HUES48 (cell line): ENCODE measurements around the gene CBARP.
A peak's percentile ranks its signal among the peaks of the same experiment; 100 is the strongest.

Source experiments
- H3K27ac ChIP-seq: one replicate; pipeline ENCODE4 v1.7.0; 2013; ENCODE audit warnings: low read depth, low read length, inconsistent platforms
- H3K27me3 ChIP-seq: 2 replicates; pipeline ENCODE4 v1.6.1; 2013; ENCODE audit warnings: mild to moderate bottlenecking, low read length; ENCODE audit not compliant: control insufficient read depth, insufficient read depth
- H3K36me3 ChIP-seq: 2 replicates; pipeline ENCODE4 v1.6.1; 2013; ENCODE audit warnings: low read length; ENCODE audit not compliant: control insufficient read depth, insufficient read depth
- H3K4me1 ChIP-seq: 2 replicates; pipeline ENCODE4 v1.6.1; 2013; ENCODE audit warnings: mild to moderate bottlenecking, low read length; ENCODE audit not compliant: control insufficient read depth, insufficient read depth
- H3K4me3 ChIP-seq: 2 replicates; pipeline ENCODE4 v1.5.1; 2013; ENCODE audit warnings: mild to moderate bottlenecking, low read depth, low read length
- H3K9ac ChIP-seq: 2 replicates; pipeline ENCODE4 v1.6.1; 2013; ENCODE audit warnings: mild to moderate bottlenecking, low read depth, low read length, moderate library complexity
- H3K9me3 ChIP-seq: 2 replicates; pipeline ENCODE4 v1.6.1; 2013; ENCODE audit warnings: low read length; ENCODE audit not compliant: control insufficient read depth, insufficient read depth

Gene CBARP

GRCh38 chr19:1232652-1233072 is 5.1 kb downstream of the CBARP start:
- peaks cover 50% of the 10 kb centered on the region for H3K36me3 ChIP-seq
- no peak overlapping the region for H3K4me3 ChIP-seq
- no peak overlapping the region for H3K9ac ChIP-seq
- 0 out of 2 replicates have a peak, but pooled peaks cover 3% of the 10 kb centered on the region for H3K4me1 ChIP-seq
- H3K9me3 ChIP-seq = no peaks in the 10 kb centered on the region
- H3K27me3 ChIP-seq = no peaks in the 10 kb centered on the region
- H3K27ac ChIP-seq = no peak overlapping the region

- Histone ChIP-seq H3K9ac (no peak overlapping the region), H3K27ac (no peak overlapping the region), H3K4me3 (no peak overlapping the region), H3K4me1 (0 out of 2 replicates have a peak, but pooled peaks cover 3% of the 10 kb centered on the region), H3K36me3 (peaks cover 50% of the 10 kb centered on the region), H3K27me3 (no peaks in the 10 kb centered on the region), H3K9me3 (no peaks in the 10 kb centered on the region)
Measured at GRCh38 chr19:1231729-1232637, 5.8 kb downstream of the CBARP start.

GRCh38 chr19:1230783-1231489 is 6.9 kb downstream of the CBARP start:
- no peak overlapping the region for H3K9ac ChIP-seq
- H3K36me3 ChIP-seq = peaks cover 54% of the 10 kb centered on the region
- no peaks in the 10 kb centered on the region for H3K4me1 ChIP-seq

GRCh38 chr19:1229924-1230782 is 7.7 kb downstream of the CBARP start:
- H3K9ac ChIP-seq = no peak overlapping the region
- no peak overlapping the region for H3K4me3 ChIP-seq
- H3K4me1 ChIP-seq = no peaks in the 10 kb centered on the region
- H3K27me3 ChIP-seq = no peaks in the 10 kb centered on the region
- H3K9me3 ChIP-seq = no peaks in the 10 kb centered on the region
- peaks cover 47% of the 10 kb centered on the region for H3K36me3 ChIP-seq
- H3K27ac ChIP-seq = peak overlapping the region; percentile 6

More at GRCh38 chr19:1230783-1231489, 6.9 kb downstream of the CBARP start:
- Histone ChIP-seq H3K27ac (peak overlapping the region; percentile 6), H3K9me3 (no peaks in the 10 kb centered on the region), H3K27me3 (no peaks in the 10 kb centered on the region), H3K4me3 (no peak overlapping the region)

- H3K36me3 ChIP-seq = peaks cover 39% of the 10 kb centered on the region
- H3K4me3 ChIP-seq = no peak overlapping the region
- H3K9me3 ChIP-seq = no peaks in the 10 kb centered on the region
- H3K9ac ChIP-seq = no peak overlapping the region
- no peaks in the 10 kb centered on the region for H3K27me3 ChIP-seq
- no peak overlapping the region for H3K27ac ChIP-seq
- H3K4me1 ChIP-seq = no peaks in the 10 kb centered on the region
Measured at GRCh38 chr19:1229056-1229923, 8.5 kb downstream of the CBARP start.

GRCh38 chr19:1228161-1228957 is 9.4 kb downstream of the CBARP start:
- Histone ChIP-seq H3K36me3 (peaks cover 37% of the 10 kb centered on the region), H3K9ac (no peak overlapping the region), H3K4me3 (no peak overlapping the region), H3K9me3 (no peaks in the 10 kb centered on the region), H3K4me1 (no peaks in the 10 kb centered on the region), H3K27ac (no peak overlapping the region), H3K27me3 (no peaks in the 10 kb centered on the region)

GRCh38 chr19:1227304-1228054 is 10.3 kb downstream of the CBARP start:
- Histone ChIP-seq H3K36me3 (peaks cover 37% of the 10 kb centered on the region), H3K4me3 (no peak overlapping the region), H3K9me3 (no peaks in the 10 kb centered on the region), H3K27ac (no peak overlapping the region), H3K4me1 (no peaks in the 10 kb centered on the region), H3K27me3 (no peaks in the 10 kb centered on the region), H3K9ac (no peak overlapping the region)

GRCh38 chr19:1226522-1227303 is 11.1 kb downstream of the CBARP start:
- H3K9ac ChIP-seq = no peak overlapping the region
- no peaks in the 10 kb centered on the region for H3K4me1 ChIP-seq
- H3K27me3 ChIP-seq = no peaks in the 10 kb centered on the region
- H3K36me3 ChIP-seq = peaks cover 34% of the 10 kb centered on the region; the same call in 1 of the 2 replicates
- no peak overlapping the region for H3K27ac ChIP-seq
- no peaks in the 10 kb centered on the region for H3K9me3 ChIP-seq
- no peak overlapping the region for H3K4me3 ChIP-seq

- Histone ChIP-seq H3K4me3 (no peak overlapping the region), H3K36me3 (peaks cover 33% of the 10 kb centered on the region; the same call in 1 of the 2 replicates), H3K27me3 (no peaks in the 10 kb centered on the region), H3K4me1 (no peaks in the 10 kb centered on the region), H3K9me3 (no peaks in the 10 kb centered on the region), H3K27ac (no peak overlapping the region), H3K9ac (no peak overlapping the region)
Measured at GRCh38 chr19:1226227-1226518, 11.6 kb downstream of the CBARP start.
